Right atrium auricular region (tissue), 2 donors: ENCODE results near the gene SLC7A6. TPM values are rescaled to one million over a fixed set of nuclear protein-coding genes. Genes with fewer than 3 reads are reported as not detected.

Source experiments
- DNase-seq: peaks from one replicate; pipeline ENCODE4 v3.0.0-alpha.2; 2019; ENCODE audit warnings: low spot score
- H3K27ac ChIP-seq, 2 donors: fragments of 200-600 bp; sonication (generic); 1 replicate in 1 of 2; 2 replicates in 1 of 2; pipeline ENCODE4 v1.5.1; 2016 to 2019
- H3K27me3 ChIP-seq, 2 donors: fragments of 200-600 bp; sonication (generic); one replicate each; pipeline versions ENCODE4 v1.5.1 to v1.6.0; 2017 to 2019
- H3K36me3 ChIP-seq: fragments of 200-600 bp; sonication (generic); one replicate; pipeline ENCODE4 v1.5.1; 2016
- H3K4me1 ChIP-seq, 2 donors: fragments of 200-600 bp; sonication (generic); one replicate each; pipeline versions ENCODE4 v1.5.1 to v1.6.0; 2017 to 2019
- H3K4me3 ChIP-seq, 2 donors: fragments of 200-600 bp; sonication (generic); 1 replicate in 1 of 2; 2 replicates in 1 of 2; pipeline ENCODE4 v1.5.1; 2017 to 2019; ENCODE audit warnings: mild to moderate bottlenecking in 1 of 2, moderate library complexity in 1 of 2
- H3K9me3 ChIP-seq, 2 donors: fragments of 200-600 bp; sonication (generic); one replicate each; pipeline ENCODE4 v1.5.1; 2019
- CTCF ChIP-seq, 2 donors: fragments of 200-600 bp; sonication (generic); IDR thresholded peaks; one replicate each; pipeline ENCODE4 v1.5.1; 2019; ENCODE audit warnings: antibody characterized with exemption in 2 of 2
- total RNA-seq, 2 donors: library from RNA; depleted of rRNA; stranded (reverse); fragments of >200 nt; gene quantifications; one replicate each; pipeline ENCODE4 v1.1.0, GENCODE V29; 2016

The SLC7A6 gene
- total RNA-seq, 2 donors from 2014 or later, result 28.9 to 51.0 TPM

DNA sequence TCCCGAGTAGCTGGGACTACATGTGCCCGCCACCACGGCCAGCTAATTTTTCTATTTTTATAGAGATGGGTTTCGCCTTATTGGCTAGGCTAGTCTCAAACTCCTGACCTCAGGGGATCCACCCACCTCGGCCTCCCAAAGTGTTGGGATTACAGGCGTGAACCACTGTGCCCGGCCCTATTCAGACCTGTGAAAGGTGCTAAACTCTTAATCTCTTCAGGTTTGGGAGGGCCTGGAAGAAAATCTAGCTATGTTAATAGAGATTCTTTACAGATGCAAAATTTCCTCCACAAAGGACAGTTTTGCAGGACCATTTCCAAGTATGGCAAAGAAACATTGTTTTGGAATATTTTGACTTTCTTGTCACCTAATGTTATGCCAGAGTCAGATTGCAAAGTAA is 22.2 kb upstream of the SLC7A6 start:
- Histone ChIP-seq H3K4me1 (peaks cover 0 to 43% of the 10 kb centered on the region in 2 donors), H3K36me3 (no peaks in the 10 kb centered on the region), H3K27me3 (no peaks in the 10 kb centered on the region), H3K4me3 (no peak overlapping the region), H3K27ac (no peak overlapping the region), H3K9me3 (no peaks in the 10 kb centered on the region)
- no peak for DNase-seq
- TF ChIP-seq CTCF (IDR thresholded peaks at IDR 0.05), result no peak

DNA sequence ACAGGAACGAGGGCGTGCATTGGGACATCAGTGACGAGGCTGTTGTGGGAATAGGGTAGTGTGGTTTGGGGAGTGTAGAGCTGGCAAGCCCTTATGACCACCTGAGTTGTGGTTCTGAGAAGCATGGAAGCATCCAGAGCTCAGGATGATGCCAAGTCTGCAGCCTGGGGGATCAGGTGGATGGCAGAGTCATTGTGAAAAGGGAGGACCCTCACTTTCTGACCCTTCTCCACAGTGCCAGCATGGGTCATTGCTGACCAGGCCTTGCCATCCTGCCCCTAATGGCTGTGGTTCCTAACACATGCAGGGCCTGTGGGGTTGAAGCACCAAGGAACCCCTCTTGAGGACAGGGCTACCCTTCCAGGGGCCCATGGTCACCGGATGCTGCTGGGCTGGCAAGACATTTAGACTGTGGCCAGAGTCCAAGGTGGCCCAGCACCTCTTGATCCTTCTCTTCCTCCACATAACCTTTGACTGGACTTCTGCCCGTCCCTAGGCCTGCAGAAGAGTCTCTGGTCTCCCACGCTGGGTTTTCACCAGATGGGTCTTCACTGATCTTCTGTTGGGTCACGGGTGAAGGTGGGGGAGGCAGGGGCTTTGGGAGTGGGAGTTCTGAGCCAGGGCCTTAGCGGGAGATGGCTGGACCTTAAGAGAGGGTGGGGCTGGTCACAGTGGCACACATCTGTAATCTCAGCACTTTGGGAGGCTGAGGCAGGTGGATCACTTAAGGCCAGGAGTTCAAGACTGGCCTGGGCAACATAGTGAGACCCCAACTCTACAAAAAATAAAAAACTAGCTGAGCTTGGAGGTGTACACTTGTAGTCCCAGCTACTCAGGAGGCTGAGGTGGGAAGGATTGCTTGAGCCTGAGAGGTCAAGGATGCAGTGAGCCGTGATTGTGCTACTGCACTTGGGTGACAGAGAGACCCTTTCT is 21.1 kb upstream of the SLC7A6 start:
- DNase-seq, result no peak
- Histone ChIP-seq H3K4me3 (no peak overlapping the region), H3K36me3 (no peaks in the 10 kb centered on the region), H3K9me3 (no peaks in the 10 kb centered on the region), H3K4me1 (peaks cover 0 to 49% of the 10 kb centered on the region in 2 donors), H3K27ac (no peak overlapping the region), H3K27me3 (no peaks in the 10 kb centered on the region)
- no peak for TF ChIP-seq CTCF (IDR thresholded peaks at IDR 0.05)

DNA sequence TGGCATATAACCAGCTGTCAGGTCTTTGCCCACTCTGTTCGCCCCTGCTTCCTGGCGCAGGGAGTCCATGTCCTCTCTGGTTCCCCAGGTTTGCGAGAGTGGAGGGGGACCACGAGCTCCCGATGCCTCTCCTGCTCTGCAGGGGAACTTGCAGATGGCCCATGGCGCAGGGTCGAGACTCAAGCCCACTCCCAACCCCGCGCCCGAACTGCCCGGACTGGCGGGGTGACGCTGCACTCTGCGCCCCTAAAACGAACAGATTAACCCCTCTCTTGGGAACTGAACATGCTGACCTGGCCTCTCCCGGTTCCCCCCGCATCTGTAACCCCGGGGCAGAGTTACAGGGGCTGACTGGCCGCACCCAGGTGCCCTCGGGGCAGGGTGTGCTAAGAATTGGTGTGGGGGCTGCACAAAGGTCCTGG is 19.8 kb upstream of the SLC7A6 start:
- peak overlapping the region; percentile 89 to 94 for H3K27ac ChIP-seq
- peaks cover 0 to 57% of the 10 kb centered on the region in 2 donors for H3K4me1 ChIP-seq
- H3K4me3 ChIP-seq, result peak overlapping the region; percentile 83 to 91
- no peaks in the 10 kb centered on the region for H3K9me3 ChIP-seq
- TF ChIP-seq CTCF (IDR thresholded peaks at IDR 0.05), result no peak
- no peak for DNase-seq
- no peaks in the 10 kb centered on the region for H3K27me3 ChIP-seq
- peaks cover 3% of the 10 kb centered on the region for H3K36me3 ChIP-seq

DNA sequence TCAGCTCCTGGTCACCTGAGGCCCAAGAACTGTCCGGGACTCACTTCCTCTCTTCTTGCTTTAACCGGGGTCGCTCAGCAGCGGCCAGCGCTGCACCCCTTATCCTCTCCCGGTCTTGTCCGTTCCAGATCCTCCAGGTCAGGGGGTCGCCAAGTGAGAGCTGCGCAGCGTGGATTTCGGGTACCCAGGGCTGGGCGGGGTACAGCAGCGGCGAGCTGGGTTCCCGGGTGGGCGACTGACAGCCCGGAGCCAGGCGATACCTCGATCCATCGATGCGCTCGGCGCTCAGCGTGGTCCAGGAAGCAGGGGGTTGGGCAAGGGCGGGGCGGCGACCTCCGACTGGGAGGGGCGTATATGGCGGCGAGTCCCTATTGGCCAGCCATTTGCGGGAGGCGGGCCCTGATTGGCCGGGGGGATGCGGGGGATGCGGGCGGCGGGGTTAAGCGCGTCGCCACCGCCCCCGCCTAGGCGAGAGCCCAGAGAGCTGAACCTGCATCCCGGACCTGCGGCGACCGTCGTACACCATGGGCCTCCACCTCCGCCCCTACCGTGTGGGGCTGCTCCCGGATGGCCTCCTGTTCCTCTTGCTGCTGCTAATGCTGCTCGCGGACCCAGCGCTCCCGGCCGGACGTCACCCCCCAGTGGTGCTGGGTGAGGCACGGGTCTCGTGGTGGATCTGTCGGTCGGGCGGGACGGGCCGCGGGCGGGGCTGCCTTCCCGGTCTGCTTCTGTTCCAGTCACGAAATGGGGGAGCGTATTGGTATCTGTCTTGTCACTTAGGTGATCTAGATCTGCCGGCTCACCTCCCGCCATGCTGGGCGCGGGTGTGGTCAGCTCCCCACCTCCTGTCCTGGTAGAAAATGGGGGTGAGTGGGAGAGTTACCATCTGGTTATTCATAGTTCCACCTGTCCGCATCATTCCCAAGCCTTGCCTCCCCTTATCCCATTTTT is 19.1 kb upstream of the SLC7A6 start, which contains the start of gene PLA2G15:
Gene PLA2G15 (plus strand): TSS at position 471 of the 951 bp plus-strand sequence. CDS start 54 bp downstream, at position 525.
- peaks cover 0 to 54% of the 10 kb centered on the region in 2 donors for H3K4me1 ChIP-seq
- TF ChIP-seq CTCF (IDR thresholded peaks at IDR 0.05), result no peak
- peak within 1 kb of the TSS; percentile 83 to 91 for H3K4me3 ChIP-seq
- no peaks in the 10 kb centered on the region for H3K27me3 ChIP-seq
- H3K9me3 ChIP-seq, result no peaks in the 10 kb centered on the region
- peaks cover 7% of the 10 kb centered on the region for H3K36me3 ChIP-seq
- DNase-seq, result peak; percentile 96
- H3K27ac ChIP-seq, result peak within 1 kb of the TSS; percentile 89 to 94

GRCh38 chr16:68246121-68246520 is 18.2 kb upstream of the SLC7A6 start:
- no peak for TF ChIP-seq CTCF (IDR thresholded peaks at IDR 0.05)
- H3K4me3 ChIP-seq, result peak overlapping the region; percentile 83 to 91

More at GRCh38 chr16:68246121-68246520, 18.2 kb upstream of the SLC7A6 start:
- Histone ChIP-seq H3K36me3 (peaks cover 16% of the 10 kb centered on the region), H3K27ac (peak overlapping the region; percentile 89 to 94), H3K27me3 (no peaks in the 10 kb centered on the region), H3K9me3 (no peaks in the 10 kb centered on the region), H3K4me1 (peaks cover 0 to 54% of the 10 kb centered on the region in 2 donors)
- no peak for DNase-seq
